Endothelial cell (in vitro differentiated cells): ENCODE results near the gene ANTXR2. TPM values are rescaled to one million over a fixed set of nuclear protein-coding genes. Genes with fewer than 3 reads are reported as not detected.

Experiments
- DNase-seq: peaks from one replicate; pipeline ENCODE4 v3.0.0; 2021; ENCODE audit warnings: low spot score
- H3K27ac Mint-ChIP-seq: one replicate; pipeline ENCODE4 v1.8.0; 2021; ENCODE audit warnings: mixed read lengths, inconsistent platforms; ENCODE audit not compliant: unreplicated experiment
- H3K27me3 Mint-ChIP-seq: one replicate; pipeline ENCODE4 v1.8.0; 2021; ENCODE audit warnings: mild to moderate bottlenecking, moderate library complexity, mixed read lengths, inconsistent platforms; ENCODE audit not compliant: unreplicated experiment
- H3K36me3 Mint-ChIP-seq: one replicate; pipeline ENCODE4 v1.8.0; 2021; ENCODE audit warnings: mild to moderate bottlenecking, low read depth, mixed read lengths, inconsistent platforms; ENCODE audit not compliant: unreplicated experiment
- H3K4me1 Mint-ChIP-seq: one replicate; pipeline ENCODE4 v1.8.0; 2021; ENCODE audit warnings: mild to moderate bottlenecking, mixed read lengths, inconsistent platforms; ENCODE audit not compliant: unreplicated experiment
- H3K4me3 Mint-ChIP-seq: one replicate; pipeline ENCODE4 v1.8.0; 2021; ENCODE audit warnings: mild to moderate bottlenecking, mixed read lengths, inconsistent platforms; ENCODE audit not compliant: unreplicated experiment
- H3K9me3 Mint-ChIP-seq: one replicate; pipeline ENCODE4 v1.8.0; 2021; ENCODE audit warnings: mixed read lengths, inconsistent platforms; ENCODE audit not compliant: unreplicated experiment
- total RNA-seq: library from RNA; stranded (reverse); fragmentation: NEBNext Ultra II Directional; extraction: Animal tissue kit (Norgen Biotek cat#: 25700); gene quantifications from one replicate; pipeline ENCODE4 v1.2.1, GENCODE V29; 2021; ENCODE audit not compliant: unreplicated experiment
- TF ChIP-seq, protein P1 (sequence below): fragments of 200-600 bp; sonication (generic); IDR thresholded peaks from one replicate; pipeline ENCODE4 v1.5.0; 2021; ENCODE audit warnings: antibody characterized with exemption; ENCODE audit not compliant: unreplicated experiment

ANTXR2 gene
- total RNA-seq, 1 donor from 2014 or later: 176 TPM

DNA sequence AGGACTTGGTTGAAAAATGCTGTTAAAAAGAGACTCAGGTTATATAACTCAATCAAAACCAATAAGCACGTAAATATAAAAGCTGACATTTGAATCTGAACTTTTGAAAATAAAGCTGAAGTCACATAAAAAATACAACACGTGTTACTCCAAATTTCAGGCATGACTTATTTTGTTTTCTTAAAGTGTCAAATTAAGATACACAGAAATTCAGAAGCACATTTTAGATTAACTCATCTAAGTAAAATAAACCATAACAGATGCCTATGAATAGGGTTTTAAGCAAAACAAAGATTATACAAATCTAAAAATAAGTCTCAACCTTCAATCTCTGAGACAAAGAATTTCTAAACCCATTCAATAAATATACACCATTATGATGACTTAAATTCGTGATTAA, 124.8 kb downstream of the ANTXR2 start:
- H3K4me1 Mint-ChIP-seq: no peaks in the 10 kb centered on the region
- TF ChIP-seq, protein P1, sequence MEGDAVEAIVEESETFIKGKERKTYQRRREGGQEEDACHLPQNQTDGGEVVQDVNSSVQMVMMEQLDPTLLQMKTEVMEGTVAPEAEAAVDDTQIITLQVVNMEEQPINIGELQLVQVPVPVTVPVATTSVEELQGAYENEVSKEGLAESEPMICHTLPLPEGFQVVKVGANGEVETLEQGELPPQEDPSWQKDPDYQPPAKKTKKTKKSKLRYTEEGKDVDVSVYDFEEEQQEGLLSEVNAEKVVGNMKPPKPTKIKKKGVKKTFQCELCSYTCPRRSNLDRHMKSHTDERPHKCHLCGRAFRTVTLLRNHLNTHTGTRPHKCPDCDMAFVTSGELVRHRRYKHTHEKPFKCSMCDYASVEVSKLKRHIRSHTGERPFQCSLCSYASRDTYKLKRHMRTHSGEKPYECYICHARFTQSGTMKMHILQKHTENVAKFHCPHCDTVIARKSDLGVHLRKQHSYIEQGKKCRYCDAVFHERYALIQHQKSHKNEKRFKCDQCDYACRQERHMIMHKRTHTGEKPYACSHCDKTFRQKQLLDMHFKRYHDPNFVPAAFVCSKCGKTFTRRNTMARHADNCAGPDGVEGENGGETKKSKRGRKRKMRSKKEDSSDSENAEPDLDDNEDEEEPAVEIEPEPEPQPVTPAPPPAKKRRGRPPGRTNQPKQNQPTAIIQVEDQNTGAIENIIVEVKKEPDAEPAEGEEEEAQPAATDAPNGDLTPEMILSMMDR: no peak
- H3K36me3 Mint-ChIP-seq: peaks cover 3% of the 10 kb centered on the region
- no peak overlapping the region for H3K27ac Mint-ChIP-seq
- DNase-seq: no peak
- no peaks in the 10 kb centered on the region for H3K27me3 Mint-ChIP-seq
- H3K9me3 Mint-ChIP-seq: no peaks in the 10 kb centered on the region
- H3K4me3 Mint-ChIP-seq: no peak overlapping the region

- TF ChIP-seq, protein P1: no peak
Measured at GRCh38 chr4:79947386-79947785, 125.6 kb downstream of the ANTXR2 start.

GRCh38 chr4:79935274-79935673, 137.8 kb downstream of the ANTXR2 start:
- Mint-ChIP-seq H3K4me1 (peaks cover 7% of the 10 kb centered on the region), H3K27ac (no peak overlapping the region), H3K4me3 (no peak overlapping the region), H3K27me3 (peaks cover 2% of the 10 kb centered on the region), H3K36me3 (no peaks in the 10 kb centered on the region), H3K9me3 (no peaks in the 10 kb centered on the region)
- DNase-seq: no peak
- TF ChIP-seq, protein P1: no peak

More at GRCh38 chr4:79947386-79947785, 125.6 kb downstream of the ANTXR2 start:
- H3K36me3 Mint-ChIP-seq: peaks cover 3% of the 10 kb centered on the region
- no peaks in the 10 kb centered on the region for H3K9me3 Mint-ChIP-seq
- no peaks in the 10 kb centered on the region for H3K4me1 Mint-ChIP-seq
- H3K27ac Mint-ChIP-seq: no peak overlapping the region
- DNase-seq: no peak
- H3K27me3 Mint-ChIP-seq: no peaks in the 10 kb centered on the region
- H3K4me3 Mint-ChIP-seq: no peak overlapping the region

- Mint-ChIP-seq H3K4me3 (no peak overlapping the region), H3K27ac (no peak overlapping the region), H3K27me3 (peaks cover 2% of the 10 kb centered on the region), H3K36me3 (no peaks in the 10 kb centered on the region), H3K4me1 (peaks cover 7% of the 10 kb centered on the region), H3K9me3 (no peaks in the 10 kb centered on the region)
- no peak for DNase-seq
- TF ChIP-seq, protein P1: no peak
Measured at GRCh38 chr4:79934660-79935059, 138.4 kb downstream of the ANTXR2 start.

GRCh38 chr4:79927931-79928330, 145.1 kb downstream of the ANTXR2 start:
- H3K36me3 Mint-ChIP-seq: peaks cover 3% of the 10 kb centered on the region
- peaks cover 5% of the 10 kb centered on the region for H3K27me3 Mint-ChIP-seq
- TF ChIP-seq, protein P1: no peak
- H3K9me3 Mint-ChIP-seq: no peaks in the 10 kb centered on the region
- H3K4me3 Mint-ChIP-seq: no peak overlapping the region
- H3K4me1 Mint-ChIP-seq: peaks cover 11% of the 10 kb centered on the region
- no peak for DNase-seq
- H3K27ac Mint-ChIP-seq: no peak overlapping the region
